ENCODE data around the gene CRYGA.
"Not testable (repeated sequence)": the region's sequence is repeated elsewhere in the genome, so short reads cannot be mapped to it uniquely, and the experiment has no call there.

CRYGA gene

GRCh38 chr2:208127090-208127489, 36.3 kb downstream of the CRYGA start:
- no peak for DNase-seq (ENCODE audit: low read depth in 2 of 2)

- DNase-seq (ENCODE audit: low read depth in 2 of 2) = no peak
Observed at GRCh38 chr2:208125251-208125650, 38.1 kb downstream of the CRYGA start.

- DNase-seq (ENCODE audit: low read depth in 2 of 2) = not testable (repeated sequence)
Observed at GRCh38 chr2:208124013-208124715, 39.2 kb downstream of the CRYGA start, which contains the start of gene CRYGD. CRYGD (minus strand) TSS chr2:208124524; CDS start chr2:208124473, 51 bp downstream.

- no peak for DNase-seq (ENCODE audit: low read depth in 2 of 2)
Observed at GRCh38 chr2:208122248-208122647, 41.1 kb downstream of the CRYGA start.

GRCh38 chr2:208118918-208119317, 44.5 kb downstream of the CRYGA start:
- DNase-seq (ENCODE audit: low read depth in 2 of 2) = no peak

GRCh38 chr2:208117390-208117789, 46.0 kb downstream of the CRYGA start:
- not testable (repeated sequence) for DNase-seq (ENCODE audit: low read depth in 2 of 2)

- DNase-seq (ENCODE audit: low read depth in 2 of 2) = no peak
Observed at GRCh38 chr2:208112969-208113368, 50.4 kb downstream of the CRYGA start.

- DNase-seq (ENCODE audit: low read depth in 2 of 2) = not testable (repeated sequence)
Observed at GRCh38 chr2:208112273-208112745, 51.1 kb downstream of the CRYGA start.

All from stimulated activated CD8-positive, alpha-beta memory T cell treated with anti-CD3 and anti-CD28 coated beads, Interleukin-2, amount 100 ng/mL, for 48 hours (primary cell).